ENCODE measurements around the gene DMRTA1.
"Not testable (repeated sequence)": the region's sequence is repeated elsewhere in the genome, so short reads cannot be mapped to it uniquely, and the experiment has no call there.

The DMRTA1 gene

DNA sequence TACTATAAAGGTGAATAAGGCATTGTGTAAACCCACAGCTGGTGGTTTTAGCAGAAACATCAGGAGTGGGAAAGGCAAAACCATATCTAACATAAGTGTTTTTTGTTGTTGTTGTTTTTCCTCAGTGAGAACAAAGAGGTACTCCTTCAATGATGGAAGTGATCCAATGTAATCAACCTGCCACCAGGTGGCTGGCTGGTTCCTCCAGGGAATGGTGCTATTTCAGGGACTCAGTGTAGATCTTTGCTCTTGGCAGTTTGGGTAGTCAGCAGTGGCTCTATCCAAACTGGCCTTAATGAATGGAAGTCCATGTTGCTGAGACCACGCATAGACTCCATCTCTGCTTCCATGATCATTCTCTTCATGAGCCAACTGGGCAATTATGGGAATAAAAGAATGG lies 10.8 kb downstream of the DMRTA1 start:
- DNase-seq (ENCODE audit: low spot score) = no peak

DNA sequence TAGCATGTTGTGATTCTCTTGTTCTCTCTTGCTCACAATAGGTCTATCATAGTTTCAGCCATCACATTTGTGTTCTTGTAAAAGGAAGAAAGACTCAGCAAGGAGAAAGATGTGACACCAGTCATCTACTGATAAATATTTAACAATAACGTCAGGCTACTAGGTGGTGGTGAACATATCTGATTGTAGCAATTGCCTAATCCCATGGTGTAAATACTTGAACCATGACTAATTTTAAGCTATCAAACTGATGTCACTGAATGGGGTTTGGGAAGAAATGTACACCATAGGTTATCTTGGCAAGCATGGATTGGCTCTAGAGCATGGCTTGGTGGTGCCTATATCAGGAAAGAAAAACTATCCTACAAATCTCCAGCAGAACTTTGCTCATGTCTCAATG lies 16.6 kb downstream of the DMRTA1 start:
- DNase-seq (ENCODE audit: low spot score) = no peak

DNA sequence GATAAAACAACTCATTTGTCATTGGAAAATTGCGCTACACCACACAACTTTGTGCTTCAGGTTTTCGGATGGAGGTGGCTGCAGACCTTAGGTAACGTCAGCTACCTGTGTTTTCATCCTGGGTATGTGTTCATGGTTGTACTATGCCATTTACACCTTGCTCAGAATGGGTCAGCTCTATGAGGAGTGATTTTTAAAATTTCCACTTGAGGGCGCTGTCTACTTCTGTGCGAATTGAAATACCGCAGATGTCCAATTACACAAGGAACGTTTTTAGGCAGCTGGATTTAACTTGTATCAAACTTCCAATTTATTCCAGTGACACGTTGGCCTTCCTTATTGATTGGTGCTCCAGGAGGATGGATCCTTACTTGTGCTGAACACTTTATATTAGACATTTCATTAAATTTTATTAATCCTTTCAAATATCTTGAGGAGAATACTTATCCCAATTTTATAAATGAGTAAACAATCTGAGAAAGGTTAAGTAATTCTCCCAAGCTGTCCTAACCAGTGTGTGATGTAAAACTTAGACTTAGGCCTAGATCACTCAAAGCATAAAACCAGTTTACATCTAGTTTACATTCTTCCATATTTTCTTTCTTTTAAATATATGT lies 23.4 kb downstream of the DMRTA1 start:
- no peak for DNase-seq (ENCODE audit: low spot score)

DNA sequence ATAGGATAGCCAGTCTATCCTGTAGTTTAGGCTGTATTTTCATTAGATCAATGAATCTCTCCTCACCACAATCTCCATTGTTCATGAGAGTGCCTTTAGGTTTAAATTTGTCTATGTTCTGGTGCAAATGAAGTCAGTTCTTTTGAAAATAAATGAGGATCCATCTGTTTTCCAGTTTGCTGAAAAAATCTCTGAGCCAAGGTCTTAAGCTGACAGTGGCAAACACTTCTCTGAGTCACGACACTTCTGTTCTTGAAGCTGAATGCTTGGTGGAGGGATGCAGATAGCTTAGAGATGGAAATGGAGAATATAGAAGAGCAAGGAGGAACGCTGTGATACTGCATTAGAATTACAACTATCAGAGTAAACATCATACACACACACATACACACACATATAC lies 34.9 kb downstream of the DMRTA1 start:
- DNase-seq (ENCODE audit: low spot score) = no peak

DNA sequence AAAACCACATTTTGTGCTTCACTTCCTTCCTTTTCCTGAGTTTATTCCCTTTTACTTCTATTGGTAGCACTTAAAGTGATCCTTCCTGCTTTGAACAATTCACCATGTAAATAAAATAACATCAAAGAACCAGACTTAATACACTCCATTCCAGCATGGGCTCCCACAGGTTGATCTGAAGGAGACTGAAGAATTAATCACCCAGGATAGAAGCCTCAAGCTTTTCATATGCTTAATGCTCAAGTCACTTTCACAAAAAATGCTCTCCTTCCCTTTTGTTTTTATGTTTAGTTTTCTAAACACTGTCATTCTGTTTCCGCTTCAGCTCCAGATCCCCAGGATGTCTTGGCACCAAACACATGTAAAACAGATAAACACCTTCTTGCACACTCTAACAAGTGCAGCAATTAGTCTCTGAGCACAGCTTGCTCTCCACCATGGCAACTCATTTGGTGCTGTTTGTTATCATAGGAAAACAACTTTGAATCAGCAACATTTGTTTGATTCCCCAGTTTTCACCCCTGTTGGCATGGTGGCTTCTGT lies 37.0 kb downstream of the DMRTA1 start:
- no peak for DNase-seq (ENCODE audit: low spot score)

DNA sequence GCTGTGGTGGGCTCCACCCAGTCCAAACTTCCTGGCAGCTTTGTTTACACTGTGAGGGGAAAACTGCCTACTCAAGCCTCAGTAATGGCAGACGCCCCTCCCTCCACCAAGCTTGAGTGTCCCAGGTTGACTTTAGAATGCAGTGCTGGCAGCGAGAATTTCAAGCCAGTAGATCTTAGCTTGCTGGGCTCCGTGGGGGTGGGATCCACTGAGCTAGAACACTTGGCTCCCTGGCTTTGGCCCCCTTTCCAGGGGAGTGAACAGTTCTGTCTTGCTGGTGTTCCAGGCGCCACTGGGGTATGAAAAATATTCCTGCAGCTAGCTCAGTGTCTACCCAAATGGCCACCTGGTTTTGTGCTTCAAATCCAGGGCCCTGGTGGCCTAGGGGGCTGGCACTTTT lies 49.6 kb downstream of the DMRTA1 start:
- not testable (repeated sequence) for DNase-seq (ENCODE audit: low spot score)
